Measurements from ENCODE around the gene REPIN1.

The REPIN1 gene

GRCh38 chr7:150381096-150381495 is 12.5 kb downstream of the REPIN1 start:
- TF ChIP-seq EZH2phosphoT487 (conservative IDR thresholded peaks at IDR 0.05; ENCODE audit: low read length), result no peak
- TF ChIP-seq CTCF (IDR thresholded peaks at IDR 0.05; ENCODE audit: insufficient read depth, low read length, poor library complexity, severe bottlenecking), result no peak
- Histone ChIP-seq H3K9ac (ENCODE audit: low read length) (no peak overlapping the region), H3K4me3 (ENCODE audit: insufficient read depth, low read length, poor library complexity, severe bottlenecking) (no peak overlapping the region), H3K27me3 (ENCODE audit: low read length) (no peaks in the 10 kb centered on the region), H2AFZ (ENCODE audit: low read depth, low read length, severe bottlenecking) (no peak overlapping the region), H3K4me2 (ENCODE audit: low read depth, low read length, poor library complexity, severe bottlenecking) (peak overlapping the region; percentile 82), H3K79me2 (ENCODE audit: insufficient read depth, low read length) (0 out of 2 replicates have a peak, but pooled peaks cover 3% of the 10 kb centered on the region), H3F3A (ENCODE audit: insufficient read depth) (peaks cover 17% of the 10 kb centered on the region), H4K20me1 (ENCODE audit: low read depth, low read length) (no peaks in the 10 kb centered on the region), H3K27ac (ENCODE audit: low read depth, low read length) (peak overlapping the region; percentile 33; the same call in 1 of the 2 replicates), H3K9me3 (ENCODE audit: insufficient read depth, low read length) (no peaks in the 10 kb centered on the region), H3K9me2 (replicated peaks; ENCODE audit: insufficient read depth, low read length) (no peaks in the 10 kb centered on the region), H3K36me3 (ENCODE audit: low read length) (no peaks in the 10 kb centered on the region)

GRCh38 chr7:150381785-150382122 is 13.1 kb downstream of the REPIN1 start:
- no peak for TF ChIP-seq CTCF (IDR thresholded peaks at IDR 0.05; ENCODE audit: insufficient read depth, low read length, poor library complexity, severe bottlenecking)
- TF ChIP-seq EZH2phosphoT487 (conservative IDR thresholded peaks at IDR 0.05; ENCODE audit: low read length), result no peak
- H3K9me3 ChIP-seq (ENCODE audit: insufficient read depth, low read length), result no peaks in the 10 kb centered on the region
- H3K4me2 ChIP-seq (ENCODE audit: low read depth, low read length, poor library complexity, severe bottlenecking), result peak overlapping the region; percentile 32
- H3K27me3 ChIP-seq (ENCODE audit: low read length), result no peaks in the 10 kb centered on the region
- no peak overlapping the region for H3K4me3 ChIP-seq (ENCODE audit: insufficient read depth, low read length, poor library complexity, severe bottlenecking)
- H3K79me2 ChIP-seq (ENCODE audit: insufficient read depth, low read length), result 0 out of 2 replicates have a peak, but pooled peaks cover 3% of the 10 kb centered on the region
- H3K9ac ChIP-seq (ENCODE audit: low read length), result no peak overlapping the region
- no peak overlapping the region for H2AFZ ChIP-seq (ENCODE audit: low read depth, low read length, severe bottlenecking)
- H3K36me3 ChIP-seq (ENCODE audit: low read length), result no peaks in the 10 kb centered on the region
- H3K27ac ChIP-seq (ENCODE audit: low read depth, low read length), result peak overlapping the region; percentile 33; the same call in 1 of the 2 replicates
- H3F3A ChIP-seq (ENCODE audit: insufficient read depth), result peaks cover 13% of the 10 kb centered on the region
- H4K20me1 ChIP-seq (ENCODE audit: low read depth, low read length), result no peaks in the 10 kb centered on the region
- no peaks in the 10 kb centered on the region for H3K9me2 ChIP-seq (replicated peaks; ENCODE audit: insufficient read depth, low read length)

GRCh38 chr7:150382123-150382843 is 13.7 kb downstream of the REPIN1 start:
- TF ChIP-seq CTCF (IDR thresholded peaks at IDR 0.05; ENCODE audit: insufficient read depth, low read length, poor library complexity, severe bottlenecking) (no peak), EZH2phosphoT487 (conservative IDR thresholded peaks at IDR 0.05; ENCODE audit: low read length) (no peak)
- Histone ChIP-seq H3K9ac (ENCODE audit: low read length) (peak overlapping the region; percentile 7; the same call in 1 of the 2 replicates), H3K27me3 (ENCODE audit: low read length) (no peaks in the 10 kb centered on the region), H3K36me3 (ENCODE audit: low read length) (no peaks in the 10 kb centered on the region), H3F3A (ENCODE audit: insufficient read depth) (peaks cover 13% of the 10 kb centered on the region), H3K9me3 (ENCODE audit: insufficient read depth, low read length) (no peaks in the 10 kb centered on the region), H3K79me2 (ENCODE audit: insufficient read depth, low read length) (0 out of 2 replicates have a peak, but pooled peaks cover 3% of the 10 kb centered on the region), H3K27ac (ENCODE audit: low read depth, low read length) (peak overlapping the region; percentile 33), H3K9me2 (replicated peaks; ENCODE audit: insufficient read depth, low read length) (no peaks in the 10 kb centered on the region), H4K20me1 (ENCODE audit: low read depth, low read length) (no peaks in the 10 kb centered on the region), H2AFZ (ENCODE audit: low read depth, low read length, severe bottlenecking) (no peak overlapping the region), H3K4me3 (ENCODE audit: insufficient read depth, low read length, poor library complexity, severe bottlenecking) (no peak overlapping the region), H3K4me2 (ENCODE audit: low read depth, low read length, poor library complexity, severe bottlenecking) (peak overlapping the region; percentile 32)

Data from SU-DHL-6 (cell line).